Esophagus muscularis mucosa (tissue), 4 donors: ENCODE measurements around the gene NANS. TPM values are rescaled to one million over a fixed set of nuclear protein-coding genes. Genes with fewer than 3 reads are reported as not detected.

Experiments
- DNase-seq: peaks from one replicate; pipeline ENCODE4 v3.0.0-alpha.2; 2017; ENCODE audit errors: extremely low spot score
- H3K27ac ChIP-seq, 4 donors: fragments of 200-600 bp; sonication (generic); replicated peaks in 1 of 4; 1 replicate in 3 of 4; 2 replicates in 1 of 4; pipeline ENCODE4 v1.5.1; 2016 to 2019; ENCODE audit warnings: mild to moderate bottlenecking in 1 of 4
- H3K27me3 ChIP-seq, 4 donors: fragments of 200-600 bp; sonication (generic); one replicate each; pipeline versions ENCODE4 v1.5.1 to v1.6.0; 2016 to 2019
- H3K36me3 ChIP-seq, 4 donors: fragments of 200-600 bp; sonication (generic); one replicate each; pipeline ENCODE4 v1.5.1; 2016 to 2019
- H3K4me1 ChIP-seq, 4 donors: fragments of 200-600 bp; sonication (generic); one replicate each; pipeline ENCODE4 v1.5.1; 2016 to 2019
- H3K4me3 ChIP-seq, 4 donors: fragments of 200-600 bp; sonication (generic); 1 replicate in 2 of 4; 2 replicates in 2 of 4; pipeline ENCODE4 v1.5.1; 2016 to 2019; ENCODE audit warnings: mild to moderate bottlenecking in 4 of 4, moderate library complexity in 1 of 4
- H3K9me3 ChIP-seq, 4 donors: fragments of 200-600 bp; sonication (generic); 1 replicate in 3 of 4; 2 replicates in 1 of 4; pipeline ENCODE4 v1.5.1; 2016 to 2019
- EP300 ChIP-seq: sonication (generic); formaldehyde crosslinking; IDR thresholded peaks from one replicate; pipeline ENCODE4 v1.6.1; 2017; ENCODE audit warnings: antibody characterized with exemption
- POLR2A ChIP-seq: fragments of 450-650 bp; IDR thresholded peaks from one replicate; pipeline ENCODE4 v1.6.1; 2017; ENCODE audit warnings: antibody characterized with exemption, moderate library complexity, mild to moderate bottlenecking, low read depth
- POLR2AphosphoS5 ChIP-seq, 2 donors: sonication (generic); formaldehyde crosslinking; IDR thresholded peaks; one replicate each; pipeline ENCODE4 v1.6.1; 2017; ENCODE audit warnings: antibody characterized with exemption in 2 of 2
- WGBS: methylation state at CpG from one replicate; pipeline ENCODE4 v1.1.5; 2018; 5-methylcytosine and 5-hydroxymethylcytosine counted together
- intact Hi-C: fragments of 100-400 bp; cut with DNase I; formaldehyde crosslinking; loops from one replicate; pipeline ENCODE4 v1.15.1; 2023
- total RNA-seq, 4 donors: library from RNA; depleted of rRNA; stranded (reverse); fragments of >200 nt; gene quantifications; one replicate each; pipeline versions ENCODE4 v1.1.0 to v1.2.1, GENCODE V29; 2016
- TF ChIP-seq, protein P1 (sequence below), 3 experiments: fragments of 200-600 bp in 2 of 3; fragments of 450-650 bp in 1 of 3; sonication (generic) in 2 of 3; IDR thresholded peaks; one replicate each; pipeline ENCODE4 v1.5.1; 2017 to 2019; ENCODE audit warnings: antibody characterized with exemption in 3 of 3, mild to moderate bottlenecking in 2 of 3, moderate library complexity in 1 of 3

NANS gene
- total RNA-seq, 4 donors from 2014 or later: 25.3 to 54.7 (median 37.3) TPM

DNA sequence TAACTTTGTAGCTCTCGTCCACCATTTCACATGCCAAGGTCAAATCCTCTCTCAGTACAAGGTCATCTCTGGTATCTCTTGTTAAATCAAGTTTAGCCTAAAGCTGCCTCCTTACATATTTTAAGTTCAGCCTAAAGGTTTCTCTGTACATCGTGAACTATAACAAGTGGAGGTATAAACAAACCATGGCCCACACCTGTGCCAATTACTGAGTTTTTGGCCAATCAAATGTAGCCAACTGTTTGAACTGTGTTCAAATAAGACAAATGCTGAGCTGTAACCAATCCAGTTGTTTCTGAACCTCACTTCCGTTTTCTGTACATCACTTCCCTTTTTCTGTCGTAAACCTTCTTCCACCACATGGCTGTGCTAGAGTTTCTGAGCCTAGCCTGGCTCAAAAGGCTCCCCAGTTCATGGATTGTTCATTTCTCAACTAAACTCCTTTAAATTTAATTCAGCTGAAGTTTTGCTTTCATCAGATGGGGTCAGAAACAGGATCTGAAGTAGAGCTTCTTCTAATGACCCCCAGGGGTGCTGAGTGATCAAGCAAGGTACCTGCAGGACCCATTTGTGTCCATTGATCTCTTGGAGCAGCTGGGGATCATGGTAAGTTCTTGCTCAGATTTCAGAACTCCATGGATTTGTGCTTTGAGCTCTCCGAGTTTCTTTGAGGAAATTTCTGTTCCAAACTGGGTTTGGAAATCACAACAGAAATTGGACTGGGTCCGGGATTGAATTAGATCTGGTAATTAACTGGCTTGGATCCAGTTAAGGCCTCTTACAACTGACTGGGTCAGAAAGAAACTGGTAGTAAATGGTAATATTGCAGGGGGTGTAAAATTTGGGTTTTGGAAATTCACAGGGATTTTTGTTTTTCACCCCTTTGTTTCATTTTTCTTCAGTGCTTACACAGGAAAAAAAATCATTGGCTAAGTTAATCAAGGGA lies 11.0 kb upstream of the NANS start:
- 75% methylated on average over 6 of the region's 6 CpGs for WGBS

DNA sequence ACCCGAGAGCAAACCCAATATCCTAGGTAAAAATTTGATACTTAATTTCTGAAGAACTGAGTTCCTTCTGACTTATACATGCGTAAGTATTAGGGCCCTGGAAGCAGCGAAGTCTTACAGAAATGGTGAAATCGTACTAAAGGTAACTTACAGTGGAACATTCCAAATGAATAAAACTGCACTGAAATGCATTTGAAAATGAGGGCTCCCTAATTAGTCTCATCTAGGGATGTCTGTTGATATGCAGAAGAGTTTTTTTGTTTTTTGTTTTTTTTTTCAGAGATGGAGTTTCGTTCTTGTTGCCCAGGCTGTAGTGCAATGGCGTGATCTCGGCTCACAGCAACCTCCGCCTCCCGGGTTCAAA lies 10.4 kb upstream of the NANS start:
- no peaks in the 10 kb centered on the region for H3K4me1 ChIP-seq
- no peak overlapping the region for H3K4me3 ChIP-seq
- no peak for DNase-seq
- H3K27ac ChIP-seq: no peak overlapping the region
- no peaks in the 10 kb centered on the region for H3K9me3 ChIP-seq
- intact Hi-C loops: no loop called here
- TF ChIP-seq POLR2AphosphoS5 (IDR thresholded peaks at IDR 0.05) (no peak), EP300 (no peak), POLR2A (no peak)
- TF ChIP-seq, protein P1, sequence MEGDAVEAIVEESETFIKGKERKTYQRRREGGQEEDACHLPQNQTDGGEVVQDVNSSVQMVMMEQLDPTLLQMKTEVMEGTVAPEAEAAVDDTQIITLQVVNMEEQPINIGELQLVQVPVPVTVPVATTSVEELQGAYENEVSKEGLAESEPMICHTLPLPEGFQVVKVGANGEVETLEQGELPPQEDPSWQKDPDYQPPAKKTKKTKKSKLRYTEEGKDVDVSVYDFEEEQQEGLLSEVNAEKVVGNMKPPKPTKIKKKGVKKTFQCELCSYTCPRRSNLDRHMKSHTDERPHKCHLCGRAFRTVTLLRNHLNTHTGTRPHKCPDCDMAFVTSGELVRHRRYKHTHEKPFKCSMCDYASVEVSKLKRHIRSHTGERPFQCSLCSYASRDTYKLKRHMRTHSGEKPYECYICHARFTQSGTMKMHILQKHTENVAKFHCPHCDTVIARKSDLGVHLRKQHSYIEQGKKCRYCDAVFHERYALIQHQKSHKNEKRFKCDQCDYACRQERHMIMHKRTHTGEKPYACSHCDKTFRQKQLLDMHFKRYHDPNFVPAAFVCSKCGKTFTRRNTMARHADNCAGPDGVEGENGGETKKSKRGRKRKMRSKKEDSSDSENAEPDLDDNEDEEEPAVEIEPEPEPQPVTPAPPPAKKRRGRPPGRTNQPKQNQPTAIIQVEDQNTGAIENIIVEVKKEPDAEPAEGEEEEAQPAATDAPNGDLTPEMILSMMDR (IDR thresholded peaks at IDR 0.05): no peak
- 89% methylated on average over 7 of the region's 9 CpGs for WGBS
- peaks cover 0 to 7% (median 0%) of the 10 kb centered on the region in 4 donors for H3K27me3 ChIP-seq
- no peaks in the 10 kb centered on the region for H3K36me3 ChIP-seq

More for the DNA sequence above, 11.0 kb upstream of the NANS start:
- H3K27me3 ChIP-seq: peaks cover 0 to 7% (median 0%) of the 10 kb centered on the region in 4 donors
- H3K4me3 ChIP-seq: no peak overlapping the region
- TF ChIP-seq POLR2A: no peak
- TF ChIP-seq EP300: no peak
- TF ChIP-seq POLR2AphosphoS5 (IDR thresholded peaks at IDR 0.05): no peak
- TF ChIP-seq, protein P1 (IDR thresholded peaks at IDR 0.05): no peak
- DNase-seq: no peak
- no peaks in the 10 kb centered on the region for H3K9me3 ChIP-seq
- no peak overlapping the region for H3K27ac ChIP-seq
- no peaks in the 10 kb centered on the region for H3K4me1 ChIP-seq
- intact Hi-C loops: no loop called here
- no peaks in the 10 kb centered on the region for H3K36me3 ChIP-seq

DNA sequence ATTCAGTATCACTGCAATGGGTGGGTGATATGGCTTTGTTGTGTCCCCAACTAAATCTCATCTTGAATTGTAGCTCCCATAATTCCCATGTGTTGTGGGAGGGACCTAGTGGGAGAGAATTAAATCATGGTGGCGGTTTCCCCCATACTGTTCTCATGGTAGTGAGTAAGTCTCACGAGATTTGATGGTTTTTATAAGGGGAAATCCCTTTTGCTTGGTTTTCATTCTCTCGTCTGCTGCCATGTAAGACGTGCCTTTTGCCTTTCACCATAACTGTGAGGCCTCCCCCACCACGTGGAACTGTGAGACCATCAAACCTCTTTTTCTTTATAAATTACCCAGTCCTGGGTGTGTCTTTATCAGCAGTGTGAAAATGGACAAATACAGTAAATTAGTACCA lies 9.5 kb upstream of the NANS start:
- H3K36me3 ChIP-seq: no peaks in the 10 kb centered on the region
- H3K27ac ChIP-seq: no peak overlapping the region
- no peaks in the 10 kb centered on the region for H3K9me3 ChIP-seq
- H3K4me3 ChIP-seq: no peak overlapping the region
- peaks cover 0 to under 1% (median 0%) of the 10 kb centered on the region in 4 donors for H3K27me3 ChIP-seq
- TF ChIP-seq POLR2AphosphoS5 (IDR thresholded peaks at IDR 0.05) (no peak), POLR2A (no peak), EP300 (no peak)
- TF ChIP-seq, protein P1 (IDR thresholded peaks at IDR 0.05): no peak
- no peak for DNase-seq
- H3K4me1 ChIP-seq: no peaks in the 10 kb centered on the region
- WGBS: 78% methylated on average over 5 of the region's 5 CpGs
- intact Hi-C loops: no loop called here

GRCh38 chr9:98049288-98050072 lies 7.1 kb upstream of the NANS start:
- no peaks in the 10 kb centered on the region for H3K27me3 ChIP-seq
- H3K36me3 ChIP-seq: no peaks in the 10 kb centered on the region
- no peak overlapping the region for H3K27ac ChIP-seq
- TF ChIP-seq, protein P1 (IDR thresholded peaks at IDR 0.05): no peak
- TF ChIP-seq EP300: no peak
- TF ChIP-seq POLR2A: no peak
- no peak for TF ChIP-seq POLR2AphosphoS5 (IDR thresholded peaks at IDR 0.05)
- H3K9me3 ChIP-seq: no peaks in the 10 kb centered on the region
- DNase-seq: no peak
- intact Hi-C loops: no loop called here
- 73% methylated on average over 1 of the region's 1 CpG for WGBS
- no peaks in the 10 kb centered on the region for H3K4me1 ChIP-seq
- H3K4me3 ChIP-seq: no peak overlapping the region
